Activated effector memory CD4-positive, alpha-beta T cell treated with anti-CD3 and anti-CD28 coated beads, Interleukin-2, amount 50 U/mL, for 16 hours (primary cell): ENCODE results near the gene EPS8.
A peak's percentile ranks its signal among the peaks of the same experiment; 100 is the strongest.

Experiments
- DNase-seq: peaks from one replicate; pipeline ENCODE4 v3.0.0-alpha.2; 2020

EPS8 gene

GRCh38 chr12:15597125-15597830 is 191.9 kb downstream of the EPS8 start:
- no peak for DNase-seq

GRCh38 chr12:15596174-15596573 is 193.0 kb downstream of the EPS8 start:
- DNase-seq, result no peak

- no peak for DNase-seq
These were observed 196.3 kb downstream of the EPS8 start for GRCh38 chr12:15592934-15593333.

GRCh38 chr12:15591811-15592210 is 197.4 kb downstream of the EPS8 start:
- DNase-seq, result no peak

GRCh38 chr12:15590180-15590826 is 198.9 kb downstream of the EPS8 start:
- DNase-seq, result peak; percentile 68

GRCh38 chr12:15589328-15590032 is 199.7 kb downstream of the EPS8 start:
- no peak for DNase-seq

GRCh38 chr12:15584366-15585041 is 204.7 kb downstream of the EPS8 start:
- DNase-seq, result no peak

GRCh38 chr12:15583804-15584203 is 205.4 kb downstream of the EPS8 start:
- DNase-seq, result no peak

- DNase-seq, result no peak
These were observed 208.2 kb downstream of the EPS8 start for GRCh38 chr12:15581006-15581405.

- no peak for DNase-seq
These were observed 208.8 kb downstream of the EPS8 start for GRCh38 chr12:15580431-15580830.

GRCh38 chr12:15575671-15576541 is 213.3 kb downstream of the EPS8 start:
- no peak for DNase-seq

- DNase-seq, result no peak
These were observed 214.8 kb downstream of the EPS8 start for GRCh38 chr12:15574353-15574752.
